GM12875 (cell line): ENCODE data around the gene ADCY1.

Source experiments
- H3K4me3 ChIP-seq: one replicate; pipeline ENCODE4 v1.5.1; 2011; ENCODE audit warnings: low read depth, low read length, control low read depth
- CTCF ChIP-seq: IDR thresholded peaks from 2 replicates; pipeline ENCODE4 v1.5.1; 2011; ENCODE audit warnings: low read depth, mild to moderate bottlenecking, control low read depth, inconsistent platforms, low read length, moderate library complexity, borderline replicate concordance; ENCODE audit not compliant: insufficient read depth

ADCY1 gene

GRCh38 chr7:45689797-45690761 lies 115.9 kb downstream of the ADCY1 start:
- no peak for TF ChIP-seq CTCF
- H3K4me3 ChIP-seq: no peak overlapping the region

- no peak for TF ChIP-seq CTCF
- no peak overlapping the region for H3K4me3 ChIP-seq
Measured at GRCh38 chr7:45690762-45691150, 116.6 kb downstream of the ADCY1 start.

GRCh38 chr7:45691155-45691656 lies 117.0 kb downstream of the ADCY1 start:
- no peak overlapping the region for H3K4me3 ChIP-seq
- no peak for TF ChIP-seq CTCF

- H3K4me3 ChIP-seq: no peak overlapping the region
- no peak for TF ChIP-seq CTCF
Measured at GRCh38 chr7:45692031-45692430, 117.9 kb downstream of the ADCY1 start.

- TF ChIP-seq CTCF: no peak
Measured at GRCh38 chr7:45695249-45695995, 121.3 kb downstream of the ADCY1 start.

GRCh38 chr7:45696476-45696875 lies 122.3 kb downstream of the ADCY1 start:
- H3K4me3 ChIP-seq: no peak overlapping the region
- no peak for TF ChIP-seq CTCF

More at GRCh38 chr7:45695249-45695995, 121.3 kb downstream of the ADCY1 start:
- H3K4me3 ChIP-seq: no peak overlapping the region
